GM23338 (cell line): ENCODE data around the gene OTP. TPM values are rescaled to one million over a fixed set of nuclear protein-coding genes. Genes with fewer than 3 reads are reported as not detected.

Source experiments
- ATAC-seq: fragments of 200-7000 bp; cut with Tn5 transposase; 3 replicates; pipeline ENCODE4 v1.9.1; 2020
- DNase-seq: peaks from one replicate; pipeline ENCODE4 v3.0.0-alpha.2; 2015; ENCODE audit warnings: low spot score
- H2AFZ ChIP-seq: fragments of 200-600 bp; sonication (generic); 2 replicates; pipeline ENCODE4 v1.8.0; 2016; ENCODE audit warnings: antibody characterized with exemption, mild to moderate bottlenecking, moderate library complexity
- H3F3A ChIP-seq: fragments of 200-600 bp; sonication (generic); replicated peaks from 2 replicates; pipeline ENCODE4 v1.8.0; 2017; ENCODE audit warnings: antibody characterized with exemption, mixed run types, low read depth
- H3K27ac ChIP-seq: fragments of 200-600 bp; sonication (generic); 2 replicates; pipeline ENCODE4 v1.6.1; 2016; ENCODE audit warnings: low read depth
- H3K27me3 ChIP-seq: fragments of 200-600 bp; sonication (generic); 2 replicates; pipeline ENCODE4 v1.8.0; 2016; ENCODE audit warnings: mild to moderate bottlenecking, mixed run types, moderate library complexity; ENCODE audit not compliant: insufficient read depth
- H3K36me3 ChIP-seq: fragments of 200-600 bp; sonication (generic); 2 replicates; pipeline ENCODE4 v1.8.0; 2016; ENCODE audit warnings: mild to moderate bottlenecking; ENCODE audit not compliant: insufficient read depth
- H3K4me1 ChIP-seq: fragments of 200-600 bp; sonication (generic); 2 replicates; pipeline ENCODE4 v1.8.0; 2016; ENCODE audit warnings: mild to moderate bottlenecking, moderate library complexity; ENCODE audit not compliant: insufficient read depth
- H3K4me2 ChIP-seq: fragments of 200-600 bp; sonication (generic); 2 replicates; pipeline ENCODE4 v1.7.1; 2017; ENCODE audit warnings: mixed run types
- H3K4me3 ChIP-seq: fragments of 200-600 bp; sonication (generic); 2 replicates; pipeline ENCODE4 v1.6.1; 2016; ENCODE audit warnings: mixed run types
- H3K79me2 ChIP-seq: fragments of 200-600 bp; sonication (generic); replicated peaks from 2 replicates; pipeline ENCODE4 v1.8.0; 2017; ENCODE audit warnings: mild to moderate bottlenecking; ENCODE audit not compliant: insufficient read depth
- H3K9me2 ChIP-seq: fragments of 200-600 bp; sonication (generic); 2 replicates; pipeline ENCODE4 v1.8.0; 2017; ENCODE audit not compliant: insufficient read depth
- H4K20me1 ChIP-seq: fragments of 200-600 bp; sonication (generic); replicated peaks from 2 replicates; pipeline ENCODE4 v1.8.0; 2017; ENCODE audit warnings: mild to moderate bottlenecking; ENCODE audit not compliant: insufficient read depth
- H3K27ac Mint-ChIP-seq: 2 replicates; pipeline ENCODE4 v1.8.0; 2020; ENCODE audit warnings: inconsistent platforms, mild to moderate bottlenecking, moderate library complexity, mixed read lengths
- H3K27me3 Mint-ChIP-seq: 3 replicates; pipeline ENCODE4 v1.8.0; 2022; ENCODE audit warnings: low read depth, mild to moderate bottlenecking, moderate library complexity, mixed read lengths, inconsistent platforms; ENCODE audit not compliant: insufficient read depth, poor library complexity
- H3K36me3 Mint-ChIP-seq: 3 replicates; pipeline ENCODE4 v1.8.0; 2021; ENCODE audit warnings: low read depth, mild to moderate bottlenecking, inconsistent platforms, moderate library complexity, mixed read lengths
- H3K4me1 Mint-ChIP-seq: 3 replicates; pipeline ENCODE4 v1.8.0; 2020; ENCODE audit warnings: mild to moderate bottlenecking, inconsistent platforms, mixed read lengths
- H3K4me3 Mint-ChIP-seq: 3 replicates; pipeline ENCODE4 v1.8.0; 2021; ENCODE audit warnings: moderate library complexity, mild to moderate bottlenecking, inconsistent platforms, mixed read lengths
- H3K9me3 Mint-ChIP-seq: 3 replicates; pipeline ENCODE4 v1.8.0; 2020; ENCODE audit warnings: moderate library complexity, mild to moderate bottlenecking, inconsistent platforms, mixed read lengths
- CREB1 ChIP-seq: fragments of 250-450 bp; sonication (Bioruptor Pico); IDR thresholded peaks from 2 replicates; pipeline ENCODE4 v1.5.0; 2020; ENCODE audit warnings: low read depth, mild to moderate bottlenecking, moderate library complexity
- EZH2 ChIP-seq: fragments of 200-600 bp; sonication (generic); IDR thresholded peaks from one replicate; pipeline ENCODE4 v1.8.0; 2017; ENCODE audit warnings: antibody characterized with exemption, mild to moderate bottlenecking, low read depth; ENCODE audit not compliant: unreplicated experiment
- EZH2phosphoT487 ChIP-seq: fragments of 200-600 bp; sonication (generic); IDR thresholded peaks from one replicate; pipeline ENCODE4 v1.8.1; 2018; ENCODE audit warnings: antibody characterized with exemption; ENCODE audit not compliant: unreplicated experiment
- NANOG ChIP-seq: IDR thresholded peaks from 2 replicates; pipeline ENCODE4 v1.6.1; 2016; ENCODE audit warnings: antibody characterized with exemption, borderline replicate concordance
- STAT1 ChIP-seq: IDR thresholded peaks from one replicate; pipeline ENCODE4 v1.6.1; 2016; ENCODE audit warnings: antibody characterized with exemption; ENCODE audit not compliant: unreplicated experiment
- ZNF114 ChIP-seq: fragments of 250-450 bp; sonication (Bioruptor Pico); IDR thresholded peaks from 2 replicates; pipeline ENCODE4 v1.5.0; 2020; ENCODE audit warnings: mild to moderate bottlenecking, moderate library complexity
- ZNF331 ChIP-seq: fragments of 250-450 bp; sonication (Bioruptor Pico); IDR thresholded peaks from 2 replicates; pipeline ENCODE4 v1.5.0; 2020; ENCODE audit warnings: low read depth, mild to moderate bottlenecking, moderate library complexity
- polyA plus RNA-seq: library from polyadenylated mRNA; unstranded; fragments of >200 nt; fragmentation: Nextera tagmentation; extraction: Ambion mirVana; gene quantifications from 2 replicates; pipeline ENCODE4 v1.2.1, GENCODE V29; 2016
- total RNA-seq: library from RNA; depleted of rRNA; stranded (reverse); fragments of >200 nt; shearing (Covaris generic); gene quantifications from 2 replicates; pipeline ENCODE4 v1.2.3, GENCODE V29; 2014
- TF ChIP-seq, protein P1 (sequence below): IDR thresholded peaks from 2 replicates; pipeline ENCODE4 v1.6.1; 2016; ENCODE audit warnings: antibody characterized with exemption
- TF ChIP-seq, protein P2 (sequence below): fragments of 250-450 bp; sonication (Bioruptor Pico); IDR thresholded peaks from 2 replicates; pipeline ENCODE4 v1.5.0; 2020; ENCODE audit warnings: mild to moderate bottlenecking, moderate library complexity

Gene OTP
- total and polyA plus RNA-seq, 2 experiments from 2014 or later, result not detected

DNA sequence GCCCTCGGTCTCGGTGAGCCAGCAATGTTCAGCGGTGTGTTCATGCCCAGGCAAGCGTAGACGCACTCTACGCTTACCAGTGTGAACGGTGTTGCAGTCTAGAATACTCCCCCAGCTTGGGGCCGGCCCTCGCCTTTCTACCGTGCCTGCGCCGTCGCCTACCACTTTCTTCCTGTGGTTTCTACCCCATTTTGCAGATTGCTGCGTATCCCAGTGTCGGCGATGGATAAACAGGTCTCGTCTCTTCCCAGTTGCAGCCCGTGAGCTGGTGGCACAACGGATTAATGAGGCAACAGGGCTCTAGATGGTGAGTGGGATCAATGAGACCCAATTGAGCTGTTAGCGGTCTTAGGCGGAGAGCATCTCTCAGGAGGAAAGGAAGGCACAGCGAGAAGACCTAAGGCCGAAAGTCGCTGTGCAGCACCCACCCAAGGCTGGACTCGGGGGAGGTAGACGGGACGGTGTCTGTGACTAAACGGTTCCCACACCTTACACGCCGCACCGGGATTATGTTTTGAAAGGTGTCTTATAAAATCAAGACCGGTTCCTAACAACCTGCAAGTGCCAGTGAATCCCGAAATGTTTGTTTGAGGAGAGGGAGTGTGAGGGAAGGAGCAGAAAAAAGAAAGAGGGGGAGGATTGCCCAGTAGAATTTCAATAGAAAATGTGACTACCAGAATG, 5.8 kb downstream of the OTP start:
- no peak overlapping the region for H3K27ac Mint-ChIP-seq
- Histone ChIP-seq H3K27me3 (peaks cover 100% of the 10 kb centered on the region), H3K4me2 (peak overlapping the region; percentile 63), H3K27ac (no peak overlapping the region), H3K36me3 (no peaks in the 10 kb centered on the region), H2AFZ (no peak overlapping the region), H3K4me3 (peak overlapping the region; percentile 43; the same call in 1 of the 2 replicates), H3K79me2 (no peaks in the 10 kb centered on the region), H3F3A (peaks cover 25% of the 10 kb centered on the region), H3K9me2 (no peaks in the 10 kb centered on the region), H4K20me1 (peaks cover 36% of the 10 kb centered on the region), H3K4me1 (peaks cover 35% of the 10 kb centered on the region)
- peak overlapping the region; percentile 39 for H3K4me3 Mint-ChIP-seq
- peaks cover 41% of the 10 kb centered on the region for H3K4me1 Mint-ChIP-seq
- H3K9me3 Mint-ChIP-seq, result peaks cover 5% of the 10 kb centered on the region
- peaks cover 98% of the 10 kb centered on the region for H3K27me3 Mint-ChIP-seq
- TF ChIP-seq EZH2 (peak; percentile 95), NANOG (no peak), STAT1 (no peak), EZH2phosphoT487 (peak; percentile 95)
- TF ChIP-seq, protein P1, sequence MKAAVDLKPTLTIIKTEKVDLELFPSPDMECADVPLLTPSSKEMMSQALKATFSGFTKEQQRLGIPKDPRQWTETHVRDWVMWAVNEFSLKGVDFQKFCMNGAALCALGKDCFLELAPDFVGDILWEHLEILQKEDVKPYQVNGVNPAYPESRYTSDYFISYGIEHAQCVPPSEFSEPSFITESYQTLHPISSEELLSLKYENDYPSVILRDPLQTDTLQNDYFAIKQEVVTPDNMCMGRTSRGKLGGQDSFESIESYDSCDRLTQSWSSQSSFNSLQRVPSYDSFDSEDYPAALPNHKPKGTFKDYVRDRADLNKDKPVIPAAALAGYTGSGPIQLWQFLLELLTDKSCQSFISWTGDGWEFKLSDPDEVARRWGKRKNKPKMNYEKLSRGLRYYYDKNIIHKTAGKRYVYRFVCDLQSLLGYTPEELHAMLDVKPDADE, result no peak
- peak; percentile 62 for DNase-seq
- ATAC-seq, result peak; percentile 2; the same call in 1 of the 3 replicates
- no peaks in the 10 kb centered on the region; the same call in 2 of the 3 replicates for H3K36me3 Mint-ChIP-seq

DNA sequence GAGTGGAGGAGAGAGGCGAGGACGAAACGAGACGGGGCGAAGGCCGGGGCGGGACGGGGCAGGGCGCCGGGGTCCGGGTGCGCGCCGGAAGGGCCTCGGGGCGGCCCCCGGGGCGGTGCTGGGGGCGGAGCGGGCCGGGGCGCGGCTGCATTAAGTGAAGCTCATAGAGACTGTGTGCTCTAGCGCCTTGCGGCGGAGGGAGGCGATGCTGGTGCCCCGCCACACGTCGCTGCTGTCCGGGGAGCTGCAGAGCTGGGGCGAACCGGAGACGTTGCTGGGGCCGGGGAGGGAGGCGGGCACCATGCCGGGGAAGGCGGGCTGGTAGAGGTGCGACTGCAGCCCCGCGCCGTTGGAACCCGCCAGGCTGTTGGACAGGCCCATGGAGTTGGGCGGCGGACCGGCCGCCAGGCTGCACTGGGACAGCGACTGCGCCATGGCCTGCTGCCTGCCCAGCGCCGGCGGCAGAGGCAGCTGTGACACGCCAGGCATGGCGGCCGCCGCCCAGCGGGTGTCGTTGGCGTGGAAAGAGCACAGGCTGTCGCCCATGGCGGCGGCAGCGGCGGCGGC, 8.3 kb downstream of the OTP start:
- Histone ChIP-seq H3K4me3 (peak overlapping the region; percentile 55), H3F3A (peaks cover 23% of the 10 kb centered on the region), H3K4me2 (peak overlapping the region; percentile 81), H3K27ac (no peak overlapping the region), H3K27me3 (peaks cover 100% of the 10 kb centered on the region), H4K20me1 (peaks cover 36% of the 10 kb centered on the region), H3K4me1 (peaks cover 23% of the 10 kb centered on the region), H2AFZ (peak overlapping the region; percentile 21; the same call in 1 of the 2 replicates), H3K79me2 (no peaks in the 10 kb centered on the region), H3K36me3 (no peaks in the 10 kb centered on the region), H3K9me2 (no peaks in the 10 kb centered on the region)
- Mint-ChIP-seq H3K27me3 (peaks cover 97% of the 10 kb centered on the region), H3K9me3 (peaks cover 5% of the 10 kb centered on the region; the same call in 2 of the 3 replicates), H3K27ac (no peak overlapping the region), H3K36me3 (no peaks in the 10 kb centered on the region; the same call in 2 of the 3 replicates), H3K4me3 (peak overlapping the region; percentile 73), H3K4me1 (peaks cover 26% of the 10 kb centered on the region)
- TF ChIP-seq, protein P2, sequence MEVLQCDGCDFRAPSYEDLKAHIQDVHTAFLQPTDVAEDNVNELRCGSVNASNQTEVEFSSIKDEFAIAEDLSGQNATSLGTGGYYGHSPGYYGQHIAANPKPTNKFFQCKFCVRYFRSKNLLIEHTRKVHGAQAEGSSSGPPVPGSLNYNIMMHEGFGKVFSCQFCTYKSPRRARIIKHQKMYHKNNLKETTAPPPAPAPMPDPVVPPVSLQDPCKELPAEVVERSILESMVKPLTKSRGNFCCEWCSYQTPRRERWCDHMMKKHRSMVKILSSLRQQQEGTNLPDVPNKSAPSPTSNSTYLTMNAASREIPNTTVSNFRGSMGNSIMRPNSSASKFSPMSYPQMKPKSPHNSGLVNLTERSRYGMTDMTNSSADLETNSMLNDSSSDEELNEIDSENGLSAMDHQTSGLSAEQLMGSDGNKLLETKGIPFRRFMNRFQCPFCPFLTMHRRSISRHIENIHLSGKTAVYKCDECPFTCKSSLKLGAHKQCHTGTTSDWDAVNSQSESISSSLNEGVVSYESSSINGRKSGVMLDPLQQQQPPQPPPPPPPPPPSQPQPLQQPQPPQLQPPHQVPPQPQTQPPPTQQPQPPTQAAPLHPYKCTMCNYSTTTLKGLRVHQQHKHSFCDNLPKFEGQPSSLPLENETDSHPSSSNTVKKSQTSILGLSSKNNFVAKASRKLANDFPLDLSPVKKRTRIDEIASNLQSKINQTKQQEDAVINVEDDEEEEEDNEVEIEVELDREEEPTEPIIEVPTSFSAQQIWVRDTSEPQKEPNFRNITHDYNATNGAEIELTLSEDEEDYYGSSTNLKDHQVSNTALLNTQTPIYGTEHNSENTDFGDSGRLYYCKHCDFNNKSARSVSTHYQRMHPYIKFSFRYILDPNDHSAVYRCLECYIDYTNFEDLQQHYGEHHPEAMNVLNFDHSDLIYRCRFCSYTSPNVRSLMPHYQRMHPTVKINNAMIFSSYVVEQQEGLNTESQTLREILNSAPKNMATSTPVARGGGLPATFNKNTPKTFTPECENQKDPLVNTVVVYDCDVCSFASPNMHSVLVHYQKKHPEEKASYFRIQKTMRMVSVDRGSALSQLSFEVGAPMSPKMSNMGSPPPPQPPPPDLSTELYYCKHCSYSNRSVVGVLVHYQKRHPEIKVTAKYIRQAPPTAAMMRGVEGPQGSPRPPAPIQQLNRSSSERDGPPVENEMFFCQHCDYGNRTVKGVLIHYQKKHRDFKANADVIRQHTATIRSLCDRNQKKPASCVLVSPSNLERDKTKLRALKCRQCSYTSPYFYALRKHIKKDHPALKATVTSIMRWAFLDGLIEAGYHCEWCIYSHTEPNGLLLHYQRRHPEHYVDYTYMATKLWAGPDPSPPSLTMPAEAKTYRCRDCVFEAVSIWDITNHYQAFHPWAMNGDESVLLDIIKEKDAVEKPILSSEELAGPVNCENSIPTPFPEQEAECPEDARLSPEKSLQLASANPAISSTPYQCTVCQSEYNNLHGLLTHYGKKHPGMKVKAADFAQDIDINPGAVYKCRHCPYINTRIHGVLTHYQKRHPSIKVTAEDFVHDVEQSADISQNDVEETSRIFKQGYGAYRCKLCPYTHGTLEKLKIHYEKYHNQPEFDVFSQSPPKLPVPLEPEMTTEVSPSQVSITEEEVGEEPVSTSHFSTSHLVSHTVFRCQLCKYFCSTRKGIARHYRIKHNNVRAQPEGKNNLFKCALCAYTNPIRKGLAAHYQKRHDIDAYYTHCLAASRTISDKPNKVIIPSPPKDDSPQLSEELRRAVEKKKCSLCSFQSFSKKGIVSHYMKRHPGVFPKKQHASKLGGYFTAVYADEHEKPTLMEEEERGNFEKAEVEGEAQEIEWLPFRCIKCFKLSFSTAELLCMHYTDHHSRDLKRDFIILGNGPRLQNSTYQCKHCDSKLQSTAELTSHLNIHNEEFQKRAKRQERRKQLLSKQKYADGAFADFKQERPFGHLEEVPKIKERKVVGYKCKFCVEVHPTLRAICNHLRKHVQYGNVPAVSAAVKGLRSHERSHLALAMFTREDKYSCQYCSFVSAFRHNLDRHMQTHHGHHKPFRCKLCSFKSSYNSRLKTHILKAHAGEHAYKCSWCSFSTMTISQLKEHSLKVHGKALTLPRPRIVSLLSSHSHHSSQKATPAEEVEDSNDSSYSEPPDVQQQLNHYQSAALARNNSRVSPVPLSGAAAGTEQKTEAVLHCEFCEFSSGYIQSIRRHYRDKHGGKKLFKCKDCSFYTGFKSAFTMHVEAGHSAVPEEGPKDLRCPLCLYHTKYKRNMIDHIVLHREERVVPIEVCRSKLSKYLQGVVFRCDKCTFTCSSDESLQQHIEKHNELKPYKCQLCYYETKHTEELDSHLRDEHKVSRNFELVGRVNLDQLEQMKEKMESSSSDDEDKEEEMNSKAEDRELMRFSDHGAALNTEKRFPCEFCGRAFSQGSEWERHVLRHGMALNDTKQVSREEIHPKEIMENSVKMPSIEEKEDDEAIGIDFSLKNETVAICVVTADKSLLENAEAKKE (CRISPR knock-in tag), result no peak
- TF ChIP-seq ZNF114 (CRISPR knock-in tag) (no peak), ZNF331 (CRISPR knock-in tag) (no peak), EZH2 (peak; percentile 20), CREB1 (CRISPR knock-in tag) (0 out of 2 replicates have a peak, but pooled peaks have one; percentile 20), EZH2phosphoT487 (peak; percentile 88)
- ATAC-seq, result peak; percentile 76
- DNase-seq, result peak; percentile 83
